Measurements from ENCODE around the gene KCNQ2. TPM values are rescaled to one million over a fixed set of nuclear protein-coding genes. Genes with fewer than 3 reads are reported as not detected.
"Not testable (repeated sequence)": the region's sequence is repeated elsewhere in the genome, so short reads cannot be mapped to it uniquely, and the experiment has no call there.

KCNQ2 gene
- total RNA-seq, 1 donor from 2014 or later, result 1.2 TPM

GRCh38 chr20:63490416-63490815, 18.0 kb upstream of the KCNQ2 start:
- no peak for DNase-seq

GRCh38 chr20:63488315-63489251, 16.1 kb upstream of the KCNQ2 start:
- DNase-seq, result no peak

- DNase-seq, result no peak
Measured at GRCh38 chr20:63487781-63488241, 15.4 kb upstream of the KCNQ2 start.

- no peak for DNase-seq
Measured at GRCh38 chr20:63487116-63487764, 14.8 kb upstream of the KCNQ2 start.

GRCh38 chr20:63486300-63486855, 13.9 kb upstream of the KCNQ2 start:
- DNase-seq, result no peak

- no peak for DNase-seq
Measured at GRCh38 chr20:63484651-63485403, 12.4 kb upstream of the KCNQ2 start.

- no peak for DNase-seq
Measured at GRCh38 chr20:63484236-63484635, 11.8 kb upstream of the KCNQ2 start.

GRCh38 chr20:63483834-63484233, 11.4 kb upstream of the KCNQ2 start:
- DNase-seq, result no peak

- no peak for DNase-seq
Measured at GRCh38 chr20:63482021-63482587, 9.6 kb upstream of the KCNQ2 start.

GRCh38 chr20:63481503-63481902, 9.0 kb upstream of the KCNQ2 start:
- no peak for DNase-seq

GRCh38 chr20:63479695-63480419, 7.4 kb upstream of the KCNQ2 start:
- not testable (repeated sequence) for DNase-seq

- no peak for DNase-seq
Measured at GRCh38 chr20:63478346-63479302, 6.2 kb upstream of the KCNQ2 start.

- no peak for DNase-seq
Measured at GRCh38 chr20:63477944-63478343, 5.5 kb upstream of the KCNQ2 start.

GRCh38 chr20:63477061-63477616, 4.7 kb upstream of the KCNQ2 start:
- no peak for DNase-seq

- DNase-seq, result no peak
Measured at GRCh38 chr20:63475209-63475608, 2.8 kb upstream of the KCNQ2 start.

GRCh38 chr20:63473555-63474449, 1.3 kb upstream of the KCNQ2 start:
- no peak for DNase-seq

- DNase-seq, result no peak
Measured at GRCh38 chr20:63472862-63473390, 471 bp upstream of the KCNQ2 start.

GRCh38 chr20:63471717-63471980, 806 bp downstream of the KCNQ2 start:
- no peak for DNase-seq

Data from skin of body (tissue), 2 donors.